B cell (primary cell): ENCODE data around the gene HTR3E. TPM values are rescaled to one million over a fixed set of nuclear protein-coding genes. Genes with fewer than 3 reads are reported as not detected.

Source experiments
- ATAC-seq: fragments of 200-7000 bp; cut with Tn5 transposase; one replicate; pipeline ENCODE4 v1.10.0; 2021; ENCODE audit warnings: low read depth, mild to moderate bottlenecking, moderate number of reproducible peaks, moderate library complexity
- CTCF ChIA-PET: fragments of 350-600 bp; sonication (Branson Sonifier 250); formaldehyde crosslinking; loops from one replicate; lab custom pipeline; 2021; ENCODE audit warnings: antibody characterized with exemption, inconsistent platforms; lab: Charles Lee
- POLR2A ChIA-PET: fragments of 350-600 bp; sonication (Branson Sonifier 250); formaldehyde crosslinking; loops from one replicate; lab custom pipeline; 2021; ENCODE audit warnings: antibody characterized with exemption; lab: Charles Lee
- DNase-seq: peaks from one replicate; pipeline ENCODE4 v3.0.0; 2013
- H2AFZ ChIP-seq: 2 replicates; pipeline ENCODE4 v1.6.1; 2012; ENCODE audit warnings: mild to moderate bottlenecking, low read depth, low read length; ENCODE audit not compliant: insufficient read depth, poor library complexity, severe bottlenecking
- H3K27ac ChIP-seq, 2 donors: 1 replicate in 1 of 2; 2 replicates in 1 of 2; pipeline ENCODE4 v1.5.1; 2012 to 2013; ENCODE audit warnings: low read length in 2 of 2, mild to moderate bottlenecking in 2 of 2, moderate library complexity in 1 of 2
- H3K27me3 ChIP-seq, 4 experiments: fragments of 200-600 bp in 1 of 4; sonication (generic) in 1 of 4; replicated peaks in 1 of 4; 1 replicate in 2 of 4; 2 replicates in 2 of 4; pipeline versions ENCODE4 v1.6.1 to v1.7.0; 2013 to 2016; ENCODE audit warnings: low read length in 3 of 4, mild to moderate bottlenecking in 2 of 4, mixed read lengths in 1 of 4, moderate library complexity in 1 of 4; ENCODE audit not compliant: insufficient read depth in 4 of 4, control insufficient read depth in 3 of 4; ENCODE audit errors: control extremely low read depth in 1 of 4
- H3K36me3 ChIP-seq, 2 experiments: replicated peaks in 1 of 2; 1 replicate in 1 of 2; 2 replicates in 1 of 2; pipeline versions ENCODE4 v1.6.1 to v1.7.1; 2013; ENCODE audit warnings: low read length in 1 of 2; ENCODE audit not compliant: insufficient read depth in 2 of 2, control insufficient read depth in 1 of 2; ENCODE audit errors: control extremely low read depth in 1 of 2, extremely low read depth in 1 of 2
- H3K4me1 ChIP-seq, 2 donors: fragments of 200-600 bp in 1 of 2; sonication (generic) in 1 of 2; 1 replicate in 1 of 2; 2 replicates in 1 of 2; pipeline versions ENCODE4 v1.5.1 to v1.6.1; 2013 to 2017; ENCODE audit warnings: low read length in 2 of 2; ENCODE audit not compliant: control insufficient read depth in 2 of 2, insufficient read depth in 2 of 2
- H3K4me2 ChIP-seq: replicated peaks from 2 replicates; pipeline ENCODE3; 2012; ENCODE audit warnings: mild to moderate bottlenecking, low read depth, low read length; ENCODE audit not compliant: poor library complexity, severe bottlenecking
- H3K4me3 ChIP-seq, 5 experiments: fragments of 200-600 bp in 1 of 5; sonication (generic) in 1 of 5; 1 replicate in 3 of 5; 2 replicates in 2 of 5; pipeline versions ENCODE4 v1.5.1 to v1.7.0; 2011 to 2016; ENCODE audit warnings: low read length in 4 of 5, mild to moderate bottlenecking in 4 of 5, low read depth in 2 of 5, control low read depth in 1 of 5, moderate library complexity in 1 of 5; ENCODE audit not compliant: insufficient read depth in 1 of 5; ENCODE audit errors: control extremely low read depth in 1 of 5, extremely low read depth in 1 of 5
- H3K79me2 ChIP-seq: fragments of 200-600 bp; sonication (generic); one replicate; pipeline ENCODE4 v1.6.0; 2016; ENCODE audit warnings: low read length; ENCODE audit not compliant: control insufficient read depth, insufficient read depth
- H3K9ac ChIP-seq: fragments of 200-600 bp; sonication (generic); 2 replicates; pipeline ENCODE4 v1.6.1; 2017; ENCODE audit warnings: mild to moderate bottlenecking, low read length, moderate library complexity
- H3K9me3 ChIP-seq, 3 donors: one replicate each; pipeline versions ENCODE4 v1.6.1 to v1.7.1; 2013; ENCODE audit warnings: low read length in 2 of 3; ENCODE audit not compliant: control insufficient read depth in 2 of 3, insufficient read depth in 1 of 3; ENCODE audit errors: control extremely low read depth in 1 of 3
- H4K20me1 ChIP-seq: 2 replicates; pipeline ENCODE4 v1.6.0; 2012; ENCODE audit warnings: mild to moderate bottlenecking, low read length; ENCODE audit not compliant: insufficient read depth, control insufficient read depth, poor library complexity, severe bottlenecking
- H3K27ac Mint-ChIP-seq: one replicate; pipeline ENCODE4 v1.8.0; 2021; ENCODE audit warnings: mixed read lengths
- H3K27me3 Mint-ChIP-seq: one replicate; pipeline ENCODE4 v1.8.0; 2021; ENCODE audit warnings: mixed read lengths
- H3K4me1 Mint-ChIP-seq: one replicate; pipeline ENCODE4 v1.8.0; 2021; ENCODE audit warnings: mixed read lengths
- H3K4me3 Mint-ChIP-seq: one replicate; pipeline ENCODE4 v1.8.0; 2021; ENCODE audit warnings: mixed read lengths
- H3K9me3 Mint-ChIP-seq: one replicate; pipeline ENCODE4 v1.8.0; 2022; ENCODE audit warnings: mixed read lengths; ENCODE audit not compliant: insufficient read depth
- EZH2 ChIP-seq: IDR thresholded peaks from 2 replicates; pipeline ENCODE4 v1.6.1; 2012; ENCODE audit warnings: borderline replicate concordance, low read depth, mild to moderate bottlenecking, moderate library complexity, low read length; ENCODE audit not compliant: insufficient read depth, poor library complexity, severe bottlenecking
- WGBS: methylation state at CpG from one replicate; pipeline ENCODE4 v1.1.5; 2013; ENCODE audit warnings: missing lambda C conversion rate; ENCODE audit not compliant: insufficient coverage; 5-methylcytosine and 5-hydroxymethylcytosine counted together
- intact Hi-C: fragments of 100-400 bp; cut with micrococcal nuclease; formaldehyde crosslinking; loops from one replicate; pipeline ENCODE4 v1.10.0; 2022
- polyA plus RNA-seq: library from polyadenylated mRNA; depleted of rRNA; stranded (reverse); fragments of >200 nt; gene quantifications from 2 replicates; pipeline ENCODE4 v1.2.3, GENCODE V29; 2012
- total RNA-seq, 2 donors: library from RNA; stranded (reverse); fragments of 120-200 nt in 1 of 2; gene quantifications; 1 replicate in 1 of 2; 2 replicates in 1 of 2; pipeline versions ENCODE4 v1.2.3 to v1.2.4, GENCODE V29; 2013 to 2022
- TF ChIP-seq, protein P1 (sequence below): fragments of 200-600 bp; IDR thresholded peaks from one replicate; pipeline ENCODE4 v1.8.0; 2022; ENCODE audit warnings: antibody characterized with exemption, mild to moderate bottlenecking

The HTR3E gene
- total and polyA plus RNA-seq, 2 donors (not counting 1 experiment from before 2014, with no cell fraction given), result not detected

DNA sequence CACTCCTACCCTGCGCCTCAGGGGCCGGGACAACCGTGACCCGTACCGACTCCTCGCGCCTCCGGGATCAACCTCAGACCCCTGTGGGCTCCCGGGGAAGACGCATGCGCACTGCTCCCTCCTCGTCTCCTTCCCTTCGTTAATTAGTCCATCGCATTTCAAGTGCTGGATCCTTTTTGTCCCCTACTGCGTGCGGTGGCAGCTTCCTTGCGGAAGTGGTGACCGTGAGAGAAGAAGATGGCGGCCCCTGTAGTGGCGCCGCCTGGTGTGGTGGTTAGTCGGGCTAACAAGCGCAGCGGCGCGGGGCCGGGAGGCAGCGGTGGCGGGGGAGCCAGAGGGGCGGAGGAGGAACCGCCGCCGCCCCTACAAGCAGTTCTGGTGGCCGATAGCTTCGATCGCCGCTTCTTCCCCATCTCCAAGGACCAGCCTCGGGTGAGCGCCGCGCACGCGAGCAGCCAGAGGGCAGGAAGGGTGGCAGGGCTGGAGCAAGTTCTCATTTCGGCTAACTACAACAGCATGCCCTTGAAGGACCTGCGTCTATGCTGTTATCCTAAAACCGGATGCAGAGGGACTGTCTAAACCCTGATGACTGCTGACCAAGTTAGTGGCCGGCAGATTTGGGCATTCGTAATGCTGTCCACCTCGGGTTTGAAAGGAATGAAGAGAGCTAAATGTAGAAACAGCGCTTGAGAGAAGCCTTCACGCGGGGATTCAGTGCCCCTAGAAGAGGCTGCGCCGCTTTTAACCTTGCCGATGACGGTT lies 38.5 kb downstream of the HTR3E start, which contains the start of gene EIF2B5:
Gene EIF2B5 (plus strand): TSS at position 210 of the 762 bp plus-strand sequence. CDS start 28 bp downstream, at position 238.
- Histone ChIP-seq H3K4me1 (peaks cover 15 to 19% of the 10 kb centered on the region in 2 donors), H3K27ac (peak within 1 kb of the TSS; percentile 78 to 86), H3K9me3 (no peaks in the 10 kb centered on the region), H3K79me2 (peaks cover 29% of the 10 kb centered on the region), H3K27me3 (no peaks in the 10 kb centered on the region), H3K36me3 (peaks cover 0 to 4% of the 10 kb centered on the region in 2 experiments), H3K9ac (peak within 1 kb of the TSS; percentile 76), H3K4me2 (peak within 1 kb of the TSS; percentile 95), H2AFZ (peak within 1 kb of the TSS; percentile 99), H4K20me1 (peaks cover 3% of the 10 kb centered on the region), H3K4me3 (peak within 1 kb of the TSS; percentile 92 to 99 (median 95))
- ATAC-seq, result peak; percentile 87
- under 1% methylated on average over 53 of the region's 56 CpGs for WGBS
- DNase-seq, result peak; percentile 94
- Mint-ChIP-seq H3K4me3 (peak within 1 kb of the TSS; percentile 94), H3K9me3 (no peaks in the 10 kb centered on the region), H3K27me3 (no peaks in the 10 kb centered on the region), H3K27ac (peak within 1 kb of the TSS; percentile 95), H3K4me1 (peaks cover 37% of the 10 kb centered on the region)
- ChIA-PET CTCF (interaction anchor here (0.7 to 2.0 kb wide), 8 partner anchors 9 to 426 kb away, joined by 3 to 6 read pairs (median 3); partner anchors contain the start of genes ABCC5, EEF1AKMT4 and EPHB3), POLR2A (interaction anchor here (0.6 to 1.8 kb wide), 6 partner anchors 12 to 251 kb away, joined by 3 to 5 read pairs (median 4); partner anchors contain the start of genes ABCF3, AP2M1 and PARL)
- no peak for TF ChIP-seq EZH2
- TF ChIP-seq, protein P1, sequence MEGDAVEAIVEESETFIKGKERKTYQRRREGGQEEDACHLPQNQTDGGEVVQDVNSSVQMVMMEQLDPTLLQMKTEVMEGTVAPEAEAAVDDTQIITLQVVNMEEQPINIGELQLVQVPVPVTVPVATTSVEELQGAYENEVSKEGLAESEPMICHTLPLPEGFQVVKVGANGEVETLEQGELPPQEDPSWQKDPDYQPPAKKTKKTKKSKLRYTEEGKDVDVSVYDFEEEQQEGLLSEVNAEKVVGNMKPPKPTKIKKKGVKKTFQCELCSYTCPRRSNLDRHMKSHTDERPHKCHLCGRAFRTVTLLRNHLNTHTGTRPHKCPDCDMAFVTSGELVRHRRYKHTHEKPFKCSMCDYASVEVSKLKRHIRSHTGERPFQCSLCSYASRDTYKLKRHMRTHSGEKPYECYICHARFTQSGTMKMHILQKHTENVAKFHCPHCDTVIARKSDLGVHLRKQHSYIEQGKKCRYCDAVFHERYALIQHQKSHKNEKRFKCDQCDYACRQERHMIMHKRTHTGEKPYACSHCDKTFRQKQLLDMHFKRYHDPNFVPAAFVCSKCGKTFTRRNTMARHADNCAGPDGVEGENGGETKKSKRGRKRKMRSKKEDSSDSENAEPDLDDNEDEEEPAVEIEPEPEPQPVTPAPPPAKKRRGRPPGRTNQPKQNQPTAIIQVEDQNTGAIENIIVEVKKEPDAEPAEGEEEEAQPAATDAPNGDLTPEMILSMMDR, result peak; percentile 29
- intact Hi-C loops, result loop anchor here (1.0 to 5.0 kb wide), 11 partner anchors 20 to 577 kb away; partner anchors contain the start of genes ABCC5, ABCF3, AP2M1 and DVL3
